GM18858 (cell line): ENCODE data around the gene NRAP.

Source experiments
- ATAC-seq: cut with Tn5 transposase; IDR thresholded peaks from one replicate; pipeline ENCODE4 v1.9.1; 2021; ENCODE audit not compliant: unreplicated experiment

Gene NRAP

DNA sequence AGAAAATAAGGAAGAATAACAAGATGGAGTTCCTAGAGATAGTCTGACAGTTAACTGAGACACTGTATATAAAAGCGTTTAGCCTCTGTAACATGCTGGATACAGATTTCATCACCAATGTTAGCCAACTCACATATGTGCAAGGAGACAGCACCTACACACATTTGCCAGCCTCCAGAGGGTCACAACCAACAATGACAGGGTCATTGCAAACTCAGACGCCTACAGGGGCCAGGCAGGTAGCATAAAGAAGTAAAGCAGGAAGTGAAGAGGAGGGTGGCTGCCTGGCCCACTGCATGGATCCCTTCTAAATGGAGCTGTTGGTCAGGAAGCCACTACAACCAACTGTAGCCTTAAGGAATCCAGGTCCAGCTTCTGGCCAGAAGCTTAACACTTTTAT lies 50.4 kb downstream of the NRAP start:
- ATAC-seq = no peak

DNA sequence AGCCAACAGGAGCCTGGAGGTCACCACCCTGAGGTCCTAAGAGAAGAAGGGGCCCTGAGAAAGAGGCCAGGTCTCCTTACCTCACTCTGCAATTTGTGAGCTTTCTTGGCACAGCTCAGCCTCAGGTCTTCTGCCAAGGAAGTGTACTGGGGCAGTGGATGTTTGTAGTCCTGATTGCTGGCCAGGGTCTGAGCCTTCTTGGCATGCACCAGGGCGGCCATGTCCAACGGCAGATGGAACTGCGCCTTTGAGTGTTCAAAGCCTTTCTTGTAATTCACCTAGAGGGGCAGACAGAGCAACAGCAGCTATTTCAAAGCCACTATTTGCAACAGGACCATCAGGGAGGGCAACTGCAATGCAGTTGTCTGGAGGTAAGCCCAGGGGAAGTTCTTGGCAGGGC lies 51.7 kb downstream of the NRAP start:
- no peak for ATAC-seq

DNA sequence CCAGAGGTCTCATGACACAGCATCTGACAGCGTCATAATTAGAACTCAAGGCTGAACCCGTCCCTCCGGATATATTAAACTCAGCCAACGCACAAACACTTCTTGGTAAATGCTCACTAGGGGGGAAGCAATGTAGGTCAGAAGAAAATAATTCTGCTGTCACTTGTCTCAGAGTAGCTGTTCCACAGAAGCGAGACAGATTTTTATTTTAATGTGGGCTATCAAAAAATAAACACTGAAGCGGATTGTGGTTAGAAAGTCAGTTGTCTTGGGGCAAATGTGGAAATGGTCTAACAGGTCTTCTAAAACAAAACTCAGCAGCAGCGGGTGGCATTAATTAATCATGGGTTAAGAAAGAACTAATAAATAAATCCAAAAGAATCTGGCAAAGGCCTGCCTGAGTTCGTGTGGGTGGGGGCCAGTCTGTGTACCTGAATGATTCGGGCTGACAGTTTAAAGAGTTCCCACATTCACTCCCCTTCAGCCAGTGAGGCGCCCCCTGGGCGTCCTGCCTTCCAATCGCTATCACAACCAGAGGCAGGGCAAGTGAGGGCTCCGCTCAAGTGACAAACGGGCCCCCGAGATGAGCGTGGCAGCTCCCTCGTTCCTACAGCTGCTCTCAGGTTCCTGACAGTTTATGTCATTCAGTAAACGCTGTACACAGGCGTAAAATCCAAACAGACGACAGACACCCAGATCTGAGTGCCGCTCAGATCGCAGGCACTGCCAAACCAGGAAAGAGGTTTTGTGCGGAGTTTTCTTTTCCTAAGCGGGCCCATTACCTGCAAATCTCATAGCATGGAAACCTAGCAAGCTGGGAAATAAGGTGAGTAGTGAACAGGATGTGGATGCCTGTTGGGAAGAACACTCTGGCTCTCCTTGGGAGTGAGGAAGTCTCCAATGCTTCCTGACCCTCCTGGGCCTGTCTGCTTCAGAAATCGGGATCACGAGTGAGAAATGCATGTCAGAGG lies 52.9 kb downstream of the NRAP start:
- ATAC-seq = no peak

DNA sequence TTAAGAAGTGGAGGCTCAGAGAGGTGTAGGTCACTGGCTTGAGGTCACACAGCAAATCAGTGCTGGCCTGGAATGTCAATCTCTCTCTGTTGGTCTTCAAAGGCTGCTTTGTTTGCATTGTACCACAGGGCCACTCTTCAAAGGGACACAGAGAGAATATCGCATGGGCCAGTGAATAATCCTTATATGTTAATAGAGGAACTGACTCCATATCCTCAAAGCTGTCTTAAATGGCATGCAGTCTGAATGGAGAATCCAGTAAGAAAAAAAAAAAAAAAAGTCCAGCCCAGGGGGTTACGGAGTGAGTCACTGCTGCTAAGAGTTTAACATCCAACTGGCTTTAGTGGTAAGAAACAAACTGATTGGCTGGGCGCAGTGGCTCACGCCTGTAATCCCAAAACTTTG lies 54.1 kb downstream of the NRAP start:
- ATAC-seq = no peak

DNA sequence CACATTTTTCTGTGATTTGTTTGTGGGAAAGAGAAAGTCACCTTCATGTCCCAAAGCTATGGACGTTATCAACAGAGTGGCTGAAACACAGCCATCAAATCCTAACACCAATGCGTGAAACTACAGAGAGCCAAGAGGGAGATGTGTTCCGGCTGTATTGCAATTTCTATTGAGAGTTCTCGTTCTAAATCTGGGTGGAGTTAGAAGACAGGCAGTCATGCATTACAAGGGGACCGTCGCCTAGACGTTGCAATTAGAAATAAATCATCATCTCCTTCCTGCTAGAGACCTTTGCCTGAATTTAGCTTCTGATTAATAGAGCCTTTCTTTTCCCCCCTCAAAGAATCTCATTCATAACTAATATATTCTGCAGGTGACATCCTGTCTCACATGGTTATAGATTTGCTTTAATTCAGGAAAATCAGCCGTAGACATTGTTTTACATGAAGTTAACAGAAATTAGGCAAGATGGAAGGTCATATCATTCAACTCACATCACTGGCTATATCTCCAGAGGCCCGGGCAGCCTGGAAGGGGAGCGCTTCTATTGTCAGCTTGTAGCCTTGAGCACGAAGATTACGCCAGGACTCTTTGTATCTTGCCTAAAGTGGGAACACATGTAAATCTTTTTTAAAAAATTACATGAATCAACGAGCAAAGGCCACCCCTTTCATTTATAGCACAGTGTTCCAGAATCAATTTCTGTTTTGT lies 58.4 kb downstream of the NRAP start:
- no peak for ATAC-seq

GRCh38 chr10:113604572-113604971 lies 59.3 kb downstream of the NRAP start:
- no peak for ATAC-seq

GRCh38 chr10:113603057-113603777 lies 60.6 kb downstream of the NRAP start:
- ATAC-seq = no peak

DNA sequence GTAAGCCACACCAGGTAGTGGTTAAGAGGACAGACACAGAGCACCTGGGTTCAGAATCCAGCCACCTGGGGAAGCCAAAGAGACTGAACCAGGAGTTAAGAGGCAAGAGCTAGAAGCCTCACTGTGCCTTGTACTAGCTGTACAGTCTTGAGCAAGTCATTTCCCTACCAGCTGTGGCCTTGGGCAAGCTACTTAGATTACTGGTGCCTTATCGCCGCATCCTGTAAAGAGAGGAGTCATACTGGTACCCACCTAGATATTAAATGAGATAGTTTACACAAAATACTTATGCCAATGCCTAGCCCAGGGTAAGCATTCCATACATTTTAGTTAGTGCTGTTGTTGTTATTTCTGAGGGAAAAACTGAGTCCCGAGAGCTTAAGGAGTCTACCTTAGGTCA lies 63.3 kb downstream of the NRAP start:
- ATAC-seq = no peak

GRCh38 chr10:113594652-113595051 lies 69.2 kb downstream of the NRAP start:
- no peak for ATAC-seq

DNA sequence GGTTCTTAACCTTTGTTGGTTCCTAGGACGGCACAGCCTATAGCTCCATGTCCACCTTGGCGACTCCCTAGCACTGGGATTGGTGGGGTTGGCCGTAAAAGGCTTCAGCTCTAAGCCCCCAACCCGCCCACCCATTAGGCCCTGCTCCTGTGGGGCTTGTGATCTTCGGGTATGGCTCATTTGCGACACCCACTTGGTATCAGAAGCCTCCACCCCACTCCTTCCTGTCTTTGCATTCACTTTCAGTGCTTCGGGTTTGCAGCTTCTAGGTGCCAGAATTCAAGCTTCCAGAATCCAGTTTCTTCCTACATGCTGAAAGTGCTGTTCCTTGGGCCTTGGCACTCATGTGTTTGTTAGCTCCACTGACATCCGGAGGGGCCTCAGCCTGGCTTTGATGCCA lies 71.5 kb downstream of the NRAP start:
- ATAC-seq = no peak

GRCh38 chr10:113590581-113590980 lies 73.3 kb downstream of the NRAP start:
- no peak for ATAC-seq

DNA sequence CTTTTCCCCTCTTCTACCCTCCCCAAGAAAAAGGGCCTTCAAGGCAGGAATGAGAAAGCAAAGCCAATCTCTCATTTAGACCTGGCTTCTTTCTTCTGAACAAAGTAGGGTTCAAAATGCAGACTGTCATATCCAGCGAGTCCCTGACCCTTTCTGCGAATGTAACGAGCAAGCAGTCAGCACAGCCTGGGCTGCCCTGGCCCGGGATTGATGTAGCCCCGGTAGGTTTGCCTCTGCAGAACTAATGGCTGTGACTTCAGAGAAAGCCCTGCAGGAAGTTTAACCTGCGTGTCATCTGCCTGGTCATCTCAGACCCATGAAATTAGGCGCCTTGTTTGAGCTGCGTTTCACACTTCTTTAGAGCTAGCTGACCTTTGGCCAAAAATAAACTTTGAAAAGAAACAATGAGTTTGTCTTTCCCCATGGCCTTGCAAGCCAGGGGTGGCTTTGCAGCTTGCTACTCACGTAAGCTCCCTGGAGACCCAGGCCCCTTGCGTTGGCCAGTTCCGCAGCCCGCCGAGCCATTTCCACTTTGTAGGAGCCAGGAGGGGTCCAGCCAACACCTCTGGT lies 74.6 kb downstream of the NRAP start:
- ATAC-seq = no peak

DNA sequence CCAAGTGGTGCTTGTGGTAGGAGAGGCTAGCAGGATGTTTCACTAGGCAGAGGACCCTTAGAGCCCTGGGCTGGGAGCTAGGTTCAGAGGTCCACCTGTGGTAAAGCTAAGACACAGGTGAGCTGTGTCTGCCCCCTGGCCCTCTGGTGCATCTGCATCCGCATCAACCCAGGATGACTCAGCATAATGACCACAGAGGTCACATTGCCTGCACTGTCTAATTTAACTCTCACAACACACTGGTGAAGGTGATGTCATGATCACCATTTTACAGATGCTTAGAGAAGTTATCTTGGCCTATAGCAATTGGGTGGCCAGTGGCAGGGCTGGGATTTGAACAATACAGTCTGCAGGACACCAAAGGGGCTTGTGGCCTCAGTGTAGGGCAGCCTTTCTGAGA lies 77.9 kb downstream of the NRAP start:
- no peak for ATAC-seq

DNA sequence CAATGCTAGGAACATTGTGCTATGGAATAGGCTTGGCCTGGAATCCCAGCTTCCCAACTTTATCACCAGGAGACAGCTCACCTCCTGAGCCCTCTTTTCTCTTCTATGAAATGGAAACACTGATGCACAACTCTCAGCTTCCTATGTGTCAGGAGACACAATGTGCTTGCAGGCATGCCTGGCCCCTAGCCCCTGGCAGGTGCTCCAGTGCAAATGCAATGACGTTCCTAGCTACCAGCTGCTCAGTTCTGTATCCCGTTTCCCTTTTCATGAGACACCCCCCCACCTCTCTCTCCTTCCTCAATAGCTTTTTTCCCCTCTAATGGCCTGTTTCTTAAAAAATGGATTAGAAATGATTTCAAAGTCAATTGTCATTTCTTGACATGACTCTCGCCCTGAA lies 80.3 kb downstream of the NRAP start:
- no peak for ATAC-seq

GRCh38 chr10:113581092-113581491 lies 82.7 kb downstream of the NRAP start:
- ATAC-seq = no peak

- no peak for ATAC-seq
Measured at GRCh38 chr10:113578773-113579172, 85.1 kb downstream of the NRAP start.

GRCh38 chr10:113576852-113577251 lies 87.0 kb downstream of the NRAP start:
- ATAC-seq = no peak

- ATAC-seq = no peak
Measured at GRCh38 chr10:113573368-113573767, 90.5 kb downstream of the NRAP start.

- ATAC-seq = no peak
Measured at GRCh38 chr10:113572520-113573290, 91.1 kb downstream of the NRAP start.

- ATAC-seq = no peak
Measured at GRCh38 chr10:113569576-113569975, 94.3 kb downstream of the NRAP start.
